SU-DHL-6 (cell line): Measurements from ENCODE around the gene CYTH1.

Source experiments
- H2AFZ ChIP-seq: fragments of 200-600 bp; sonication (generic); 2 replicates; pipeline ENCODE4 v1.6.1; 2014; ENCODE audit warnings: low read depth, mild to moderate bottlenecking, moderate library complexity, mixed read lengths, antibody characterized with exemption, low read length; ENCODE audit not compliant: severe bottlenecking
- H3F3A ChIP-seq: fragments of 200-600 bp; shearing (Covaris generic); 2 replicates; pipeline ENCODE4 v1.6.0; 2016; ENCODE audit warnings: antibody characterized with exemption, mild to moderate bottlenecking; ENCODE audit not compliant: insufficient read depth
- H3K27ac ChIP-seq: fragments of 200-600 bp; sonication (generic); 2 replicates; pipeline ENCODE4 v1.5.1; 2016; ENCODE audit warnings: low read depth, mild to moderate bottlenecking, low read length, moderate library complexity, mixed read lengths
- H3K27me3 ChIP-seq: fragments of 200-600 bp; sonication (generic), shearing (Covaris generic); 2 replicates; pipeline ENCODE4 v1.6.0; 2014; ENCODE audit warnings: mild to moderate bottlenecking, low read length
- H3K36me3 ChIP-seq: fragments of 200-600 bp; sonication (generic); 2 replicates; pipeline ENCODE4 v1.6.1; 2014; ENCODE audit warnings: mild to moderate bottlenecking, low read length, mixed read lengths
- H3K4me2 ChIP-seq: fragments of 300-600, 200-600 bp; shearing (Covaris generic), sonication (generic); 2 replicates; pipeline ENCODE4 v1.6.0; 2014; ENCODE audit warnings: low read length, low read depth, mild to moderate bottlenecking; ENCODE audit not compliant: poor library complexity, severe bottlenecking
- H3K4me3 ChIP-seq: fragments of 200-600 bp; sonication (generic); 2 replicates; pipeline ENCODE4 v1.5.1; 2014; ENCODE audit warnings: antibody characterized with exemption, low read length, mild to moderate bottlenecking, mixed read lengths; ENCODE audit not compliant: insufficient read depth, poor library complexity, severe bottlenecking
- H3K79me2 ChIP-seq: fragments of 200-600 bp; sonication (generic); 2 replicates; pipeline ENCODE4 v1.6.1; 2014; ENCODE audit warnings: mild to moderate bottlenecking, low read length, moderate library complexity; ENCODE audit not compliant: insufficient read depth
- H3K9ac ChIP-seq: fragments of 200-600 bp; sonication (generic); 2 replicates; pipeline ENCODE4 v1.7.0; 2014; ENCODE audit warnings: mild to moderate bottlenecking, low read length
- H3K9me2 ChIP-seq: fragments of 200-600 bp; sonication (generic); replicated peaks from 2 replicates; pipeline ENCODE4 v1.6.1; 2014; ENCODE audit warnings: low read length; ENCODE audit not compliant: insufficient read depth
- H3K9me3 ChIP-seq: fragments of 200-600 bp; sonication (generic); 2 replicates; pipeline ENCODE4 v1.6.1; 2014; ENCODE audit warnings: low read length, mixed read lengths; ENCODE audit not compliant: insufficient read depth
- H4K20me1 ChIP-seq: fragments of 200-600 bp; sonication (generic); 2 replicates; pipeline ENCODE4 v1.6.1; 2014; ENCODE audit warnings: low read depth, mild to moderate bottlenecking, antibody characterized with exemption, low read length, moderate library complexity, mixed read lengths
- CTCF ChIP-seq: fragments of 200-600 bp; sonication (generic); IDR thresholded peaks from one replicate; pipeline ENCODE4 v1.5.1; 2017; ENCODE audit warnings: antibody characterized with exemption, mild to moderate bottlenecking, low read length, moderate library complexity; ENCODE audit not compliant: insufficient read depth, poor library complexity, severe bottlenecking
- EZH2phosphoT487 ChIP-seq: fragments of 200-600 bp; sonication (generic), shearing (Covaris generic); conservative IDR thresholded peaks from 2 replicates; pipeline ENCODE4 v1.6.1; 2018; ENCODE audit warnings: mild to moderate bottlenecking, antibody characterized with exemption, low read length, moderate library complexity, mixed read lengths

CYTH1 gene

GRCh38 chr17:78664476-78665386, 117.3 kb downstream of the CYTH1 start:
- no peak overlapping the region for H2AFZ ChIP-seq
- H3K9ac ChIP-seq, result no peak overlapping the region
- H3F3A ChIP-seq, result no peaks in the 10 kb centered on the region
- no peak overlapping the region for H3K4me3 ChIP-seq
- H3K36me3 ChIP-seq, result no peaks in the 10 kb centered on the region
- no peaks in the 10 kb centered on the region for H3K79me2 ChIP-seq
- no peaks in the 10 kb centered on the region for H3K27me3 ChIP-seq
- H3K9me3 ChIP-seq, result no peaks in the 10 kb centered on the region
- H3K9me2 ChIP-seq, result no peaks in the 10 kb centered on the region
- H3K4me2 ChIP-seq, result no peak overlapping the region
- no peak overlapping the region for H3K27ac ChIP-seq
- TF ChIP-seq CTCF (no peak), EZH2phosphoT487 (no peak)
- H4K20me1 ChIP-seq, result no peaks in the 10 kb centered on the region

GRCh38 chr17:78661093-78661770, 120.8 kb downstream of the CYTH1 start:
- Histone ChIP-seq H4K20me1 (no peaks in the 10 kb centered on the region), H3K4me2 (no peak overlapping the region), H2AFZ (no peak overlapping the region), H3K79me2 (no peaks in the 10 kb centered on the region), H3K27ac (no peak overlapping the region), H3F3A (no peaks in the 10 kb centered on the region), H3K36me3 (no peaks in the 10 kb centered on the region), H3K4me3 (no peak overlapping the region), H3K9me2 (no peaks in the 10 kb centered on the region), H3K27me3 (no peaks in the 10 kb centered on the region), H3K9me3 (no peaks in the 10 kb centered on the region), H3K9ac (no peak overlapping the region)
- TF ChIP-seq CTCF (no peak), EZH2phosphoT487 (no peak)

GRCh38 chr17:78659546-78659945, 122.5 kb downstream of the CYTH1 start:
- Histone ChIP-seq H2AFZ (no peak overlapping the region), H3K27me3 (no peaks in the 10 kb centered on the region), H3K27ac (no peak overlapping the region), H3K79me2 (no peaks in the 10 kb centered on the region), H3K4me2 (no peak overlapping the region), H4K20me1 (no peaks in the 10 kb centered on the region), H3K36me3 (no peaks in the 10 kb centered on the region), H3K4me3 (no peak overlapping the region), H3K9me3 (no peaks in the 10 kb centered on the region), H3F3A (no peaks in the 10 kb centered on the region), H3K9ac (no peak overlapping the region), H3K9me2 (no peaks in the 10 kb centered on the region)
- TF ChIP-seq CTCF (no peak), EZH2phosphoT487 (no peak)
